Measurements from ENCODE around the gene ANTXRL. TPM values are rescaled to one million over a fixed set of nuclear protein-coding genes. Genes with fewer than 3 reads are reported as not detected.
"Not testable (repeated sequence)": the region's sequence is repeated elsewhere in the genome, so short reads cannot be mapped to it uniquely, and the experiment has no call there.

Gene ANTXRL
- total RNA-seq, 1 donor from 2014 or later: not detected

GRCh38 chr10:46301056-46301645 lies 14.4 kb downstream of the ANTXRL start:
- intact Hi-C loops (cut with micrococcal nuclease): no loop called here
- no peaks in the 10 kb centered on the region for H3K9me3 ChIP-seq (replicated peaks)

GRCh38 chr10:46301721-46302479 lies 15.1 kb downstream of the ANTXRL start:
- no peak overlapping the region for H3K27ac ChIP-seq (replicated peaks)
- no peak overlapping the region for H3K4me3 ChIP-seq
- peaks cover 12% of the 10 kb centered on the region for H3K4me1 ChIP-seq
- no peak for DNase-seq
- H3K27me3 ChIP-seq (ENCODE audit: low read depth): no peaks in the 10 kb centered on the region
- intact Hi-C loops (cut with micrococcal nuclease): no loop called here
- TF ChIP-seq, protein P1, sequence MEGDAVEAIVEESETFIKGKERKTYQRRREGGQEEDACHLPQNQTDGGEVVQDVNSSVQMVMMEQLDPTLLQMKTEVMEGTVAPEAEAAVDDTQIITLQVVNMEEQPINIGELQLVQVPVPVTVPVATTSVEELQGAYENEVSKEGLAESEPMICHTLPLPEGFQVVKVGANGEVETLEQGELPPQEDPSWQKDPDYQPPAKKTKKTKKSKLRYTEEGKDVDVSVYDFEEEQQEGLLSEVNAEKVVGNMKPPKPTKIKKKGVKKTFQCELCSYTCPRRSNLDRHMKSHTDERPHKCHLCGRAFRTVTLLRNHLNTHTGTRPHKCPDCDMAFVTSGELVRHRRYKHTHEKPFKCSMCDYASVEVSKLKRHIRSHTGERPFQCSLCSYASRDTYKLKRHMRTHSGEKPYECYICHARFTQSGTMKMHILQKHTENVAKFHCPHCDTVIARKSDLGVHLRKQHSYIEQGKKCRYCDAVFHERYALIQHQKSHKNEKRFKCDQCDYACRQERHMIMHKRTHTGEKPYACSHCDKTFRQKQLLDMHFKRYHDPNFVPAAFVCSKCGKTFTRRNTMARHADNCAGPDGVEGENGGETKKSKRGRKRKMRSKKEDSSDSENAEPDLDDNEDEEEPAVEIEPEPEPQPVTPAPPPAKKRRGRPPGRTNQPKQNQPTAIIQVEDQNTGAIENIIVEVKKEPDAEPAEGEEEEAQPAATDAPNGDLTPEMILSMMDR (IDR thresholded peaks at IDR 0.05; ENCODE audit: borderline replicate concordance): no peak
- H3K9me3 ChIP-seq (replicated peaks): no peaks in the 10 kb centered on the region
- H3K36me3 ChIP-seq: no peaks in the 10 kb centered on the region

More at GRCh38 chr10:46301056-46301645, 14.4 kb downstream of the ANTXRL start:
- DNase-seq: no peak
- Histone ChIP-seq H3K36me3 (no peaks in the 10 kb centered on the region), H3K4me3 (no peak overlapping the region), H3K4me1 (peaks cover 12% of the 10 kb centered on the region), H3K27ac (replicated peaks) (no peak overlapping the region), H3K27me3 (ENCODE audit: low read depth) (no peaks in the 10 kb centered on the region)
- TF ChIP-seq, protein P1 (IDR thresholded peaks at IDR 0.05; ENCODE audit: borderline replicate concordance): no peak

GRCh38 chr10:46302765-46303352 lies 16.1 kb downstream of the ANTXRL start:
- H3K4me1 ChIP-seq: peaks cover 12% of the 10 kb centered on the region
- H3K9me3 ChIP-seq (replicated peaks); intact Hi-C loops (cut with micrococcal nuclease); H3K4me3 ChIP-seq; DNase-seq; H3K27me3 ChIP-seq (ENCODE audit: low read depth); H3K36me3 ChIP-seq; H3K27ac ChIP-seq (replicated peaks): not testable (repeated sequence)

GRCh38 chr10:46304062-46304461 lies 17.3 kb downstream of the ANTXRL start:
- H3K9me3 ChIP-seq (replicated peaks): no peaks in the 10 kb centered on the region
- H3K27me3 ChIP-seq (ENCODE audit: low read depth): no peaks in the 10 kb centered on the region
- no peak overlapping the region for H3K27ac ChIP-seq (replicated peaks)
- intact Hi-C loops (cut with micrococcal nuclease): no loop called here
- TF ChIP-seq, protein P1 (IDR thresholded peaks at IDR 0.05; ENCODE audit: borderline replicate concordance): no peak
- peaks cover 18% of the 10 kb centered on the region for H3K4me1 ChIP-seq
- H3K36me3 ChIP-seq: no peaks in the 10 kb centered on the region
- no peak for DNase-seq
- H3K4me3 ChIP-seq: no peak overlapping the region

- H3K36me3 ChIP-seq; intact Hi-C loops (cut with micrococcal nuclease); H3K27ac ChIP-seq (replicated peaks); DNase-seq; H3K27me3 ChIP-seq (ENCODE audit: low read depth); H3K9me3 ChIP-seq (replicated peaks); H3K4me3 ChIP-seq: not testable (repeated sequence)
- H3K4me1 ChIP-seq: peaks cover 17% of the 10 kb centered on the region
Observed at GRCh38 chr10:46304671-46305070, 17.9 kb downstream of the ANTXRL start.

- H3K27ac ChIP-seq (replicated peaks): no peak overlapping the region
- peaks cover 15% of the 10 kb centered on the region for H3K4me1 ChIP-seq
- no peak for DNase-seq
- no peaks in the 10 kb centered on the region for H3K9me3 ChIP-seq (replicated peaks)
- H3K4me3 ChIP-seq: no peak overlapping the region
- no peaks in the 10 kb centered on the region for H3K36me3 ChIP-seq
- TF ChIP-seq, protein P1 (IDR thresholded peaks at IDR 0.05; ENCODE audit: borderline replicate concordance): no peak
- intact Hi-C loops (cut with micrococcal nuclease): no loop called here
- H3K27me3 ChIP-seq (ENCODE audit: low read depth): no peaks in the 10 kb centered on the region
Observed at GRCh38 chr10:46305079-46305818, 18.5 kb downstream of the ANTXRL start.

All from left ventricle myocardium inferior (tissue), 1 donor.